ENCODE data around the gene ADARB1.
A peak's percentile ranks its signal among the peaks of the same experiment; 100 is the strongest.

ADARB1 gene

DNA sequence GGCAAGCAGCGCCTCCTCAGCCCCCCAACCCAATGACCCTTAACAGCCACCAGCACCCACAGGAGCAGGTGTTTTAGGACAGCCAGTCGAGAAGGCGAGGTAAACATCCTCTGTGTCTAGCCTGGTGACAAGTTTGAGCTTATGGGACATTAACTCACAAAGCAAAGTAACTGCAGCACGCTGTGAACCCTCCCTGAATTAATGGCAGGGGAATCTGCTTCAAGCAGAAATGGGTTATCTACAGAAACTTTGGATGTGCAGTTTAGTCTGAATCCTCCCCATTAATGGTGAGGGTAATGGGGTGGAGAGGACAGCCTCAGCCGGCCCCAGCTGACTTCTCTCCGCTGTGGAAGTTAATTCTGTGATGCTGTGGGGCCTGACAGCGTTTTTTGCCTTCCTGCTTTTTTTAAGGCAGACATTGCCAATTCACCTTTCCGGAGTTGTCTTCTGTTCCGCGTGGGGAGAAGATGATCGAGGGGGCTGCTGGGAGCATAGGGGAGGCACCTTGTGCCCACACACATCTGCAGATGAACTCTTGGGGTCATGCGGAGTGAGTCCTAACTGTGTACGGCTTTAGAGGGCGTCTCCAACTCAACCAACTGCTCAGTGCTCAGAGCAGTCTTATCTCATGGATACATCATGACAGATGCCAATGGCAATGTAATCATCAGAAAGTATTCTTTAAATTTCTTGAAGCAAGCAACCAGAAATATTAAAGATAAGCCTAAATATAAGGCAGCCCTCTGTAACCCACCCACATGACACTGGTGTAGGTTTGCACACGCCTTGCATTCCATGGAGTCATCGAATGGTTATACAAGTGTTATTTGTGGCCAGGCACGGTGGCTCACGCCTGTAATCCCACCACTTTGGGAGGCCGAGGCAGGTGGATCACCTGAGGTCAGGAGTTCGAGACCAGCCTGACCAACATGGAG is 172.3 kb downstream of the ADARB1 start:
- Histone ChIP-seq H3K27ac (ENCODE audit: extremely low read depth, low read depth, low read length) (no peak overlapping the region), H3K9me3 (ENCODE audit: control insufficient read depth, insufficient read depth, low read depth, low read length) (no peaks in the 10 kb centered on the region), H3K4me3 (ENCODE audit: low read depth, low read length) (no peak overlapping the region), H3K36me3 (ENCODE audit: control insufficient read depth in 2 of 2, insufficient read depth in 1 of 2, low read length in 2 of 2) (no peaks in the 10 kb centered on the region), H3K4me1 (ENCODE audit: control insufficient read depth, insufficient read depth, low read length) (no peaks in the 10 kb centered on the region)
- TF ChIP-seq HOXC10 (CRISPR knock-in tag; IDR thresholded peaks at IDR 0.05) (no peak), ZFHX2 (tag by site-specific recombination; conservative IDR thresholded peaks at IDR 0.05) (no peak), ZNF350 (tag by site-specific recombination; IDR thresholded peaks at IDR 0.05) (no peak), ZNF24 (tag by site-specific recombination; IDR thresholded peaks at IDR 0.05) (no peak), ZNF223 (tag by site-specific recombination; IDR thresholded peaks at IDR 0.05) (no peak), ZBTB8A (tag by site-specific recombination; IDR thresholded peaks at IDR 0.05) (no peak), ZNF175 (tag by site-specific recombination; IDR thresholded peaks at IDR 0.05) (no peak), ZNF324 (tag by site-specific recombination; IDR thresholded peaks at IDR 0.05) (no peak), ZNF335 (tag by site-specific recombination; conservative IDR thresholded peaks at IDR 0.05) (no peak), ZNF791 (tag by site-specific recombination; IDR thresholded peaks at IDR 0.05) (no peak), ZNF670 (tag by site-specific recombination; IDR thresholded peaks at IDR 0.05; ENCODE audit: low read depth) (no peak)
- TF ChIP-seq, protein P1, sequence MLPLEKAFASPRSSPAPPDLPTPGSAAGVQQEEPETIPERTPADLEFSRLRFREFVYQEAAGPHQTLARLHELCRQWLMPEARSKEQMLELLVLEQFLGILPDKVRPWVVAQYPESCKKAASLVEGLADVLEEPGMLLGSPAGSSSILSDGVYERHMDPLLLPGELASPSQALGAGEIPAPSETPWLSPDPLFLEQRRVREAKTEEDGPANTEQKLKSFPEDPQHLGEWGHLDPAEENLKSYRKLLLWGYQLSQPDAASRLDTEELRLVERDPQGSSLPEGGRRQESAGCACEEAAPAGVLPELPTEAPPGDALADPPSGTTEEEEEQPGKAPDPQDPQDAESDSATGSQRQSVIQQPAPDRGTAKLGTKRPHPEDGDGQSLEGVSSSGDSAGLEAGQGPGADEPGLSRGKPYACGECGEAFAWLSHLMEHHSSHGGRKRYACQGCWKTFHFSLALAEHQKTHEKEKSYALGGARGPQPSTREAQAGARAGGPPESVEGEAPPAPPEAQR (tag by site-specific recombination; IDR thresholded peaks at IDR 0.05), result no peak
- TF ChIP-seq, protein P2, sequence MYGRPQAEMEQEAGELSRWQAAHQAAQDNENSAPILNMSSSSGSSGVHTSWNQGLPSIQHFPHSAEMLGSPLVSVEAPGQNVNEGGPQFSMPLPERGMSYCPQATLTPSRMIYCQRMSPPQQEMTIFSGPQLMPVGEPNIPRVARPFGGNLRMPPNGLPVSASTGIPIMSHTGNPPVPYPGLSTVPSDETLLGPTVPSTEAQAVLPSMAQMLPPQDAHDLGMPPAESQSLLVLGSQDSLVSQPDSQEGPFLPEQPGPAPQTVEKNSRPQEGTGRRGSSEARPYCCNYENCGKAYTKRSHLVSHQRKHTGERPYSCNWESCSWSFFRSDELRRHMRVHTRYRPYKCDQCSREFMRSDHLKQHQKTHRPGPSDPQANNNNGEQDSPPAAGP (tag by site-specific recombination; IDR thresholded peaks at IDR 0.05), result no peak
- ChIA-PET POLR2A (no interaction called here), CTCF (interaction anchor here (2.0 kb wide), 1 partner anchor 109 kb away, joined by 11 read pairs; no protein-coding TSS in a partner anchor)

DNA sequence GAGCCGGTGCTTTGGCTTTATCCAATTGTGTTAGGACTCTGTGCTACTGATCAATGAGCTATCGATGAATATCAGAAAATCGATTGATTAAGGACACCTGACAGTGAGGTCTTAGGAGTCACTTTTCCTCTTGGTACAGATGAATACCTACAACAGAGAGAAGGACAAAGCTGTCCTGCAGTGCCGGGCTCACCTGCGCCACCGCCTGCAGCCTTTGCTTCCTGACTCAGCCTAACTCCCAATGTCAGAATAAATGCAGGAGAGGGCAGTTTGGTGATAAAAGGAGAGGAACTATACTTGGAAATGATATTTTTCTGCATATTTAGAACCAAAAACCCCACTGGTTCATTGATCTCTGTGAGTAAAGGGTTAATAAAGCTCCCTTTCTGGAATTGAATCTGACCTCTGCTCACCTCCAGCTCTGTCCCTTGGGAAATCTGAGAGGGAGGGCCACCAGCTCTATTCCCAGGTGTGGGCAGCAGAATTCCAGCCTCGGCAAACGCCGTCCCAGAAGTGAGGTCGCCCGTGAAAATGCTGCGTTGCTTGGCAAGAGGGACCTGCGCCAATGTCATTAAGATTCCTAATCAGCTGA is 174.0 kb downstream of the ADARB1 start:
- TF ChIP-seq, protein P3, sequence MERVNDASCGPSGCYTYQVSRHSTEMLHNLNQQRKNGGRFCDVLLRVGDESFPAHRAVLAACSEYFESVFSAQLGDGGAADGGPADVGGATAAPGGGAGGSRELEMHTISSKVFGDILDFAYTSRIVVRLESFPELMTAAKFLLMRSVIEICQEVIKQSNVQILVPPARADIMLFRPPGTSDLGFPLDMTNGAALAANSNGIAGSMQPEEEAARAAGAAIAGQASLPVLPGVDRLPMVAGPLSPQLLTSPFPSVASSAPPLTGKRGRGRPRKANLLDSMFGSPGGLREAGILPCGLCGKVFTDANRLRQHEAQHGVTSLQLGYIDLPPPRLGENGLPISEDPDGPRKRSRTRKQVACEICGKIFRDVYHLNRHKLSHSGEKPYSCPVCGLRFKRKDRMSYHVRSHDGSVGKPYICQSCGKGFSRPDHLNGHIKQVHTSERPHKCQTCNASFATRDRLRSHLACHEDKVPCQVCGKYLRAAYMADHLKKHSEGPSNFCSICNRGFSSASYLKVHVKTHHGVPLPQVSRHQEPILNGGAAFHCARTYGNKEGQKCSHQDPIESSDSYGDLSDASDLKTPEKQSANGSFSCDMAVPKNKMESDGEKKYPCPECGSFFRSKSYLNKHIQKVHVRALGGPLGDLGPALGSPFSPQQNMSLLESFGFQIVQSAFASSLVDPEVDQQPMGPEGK (tag by site-specific recombination; IDR thresholded peaks at IDR 0.05), result 0 out of 2 replicates have a peak, but pooled peaks have one; percentile 18
- TF ChIP-seq KLF16 (tag by site-specific recombination; IDR thresholded peaks at IDR 0.05), result no peak
- no peak for TF ChIP-seq SP7 (tag by site-specific recombination; IDR thresholded peaks at IDR 0.05)
- TF ChIP-seq ZBTB17 (tag by site-specific recombination; IDR thresholded peaks at IDR 0.05), result peak; percentile 22; the same call in 1 of the 2 replicates
- TF ChIP-seq TRIM28 (IDR thresholded peaks at IDR 0.05; ENCODE audit: borderline replicate concordance, low read length), result 0 out of 2 replicates have a peak, but pooled peaks have one; percentile 48
- no peak for TF ChIP-seq ZNF585B (tag by site-specific recombination; IDR thresholded peaks at IDR 0.05)
- Histone ChIP-seq H3K36me3 (ENCODE audit: control insufficient read depth in 2 of 2, insufficient read depth in 1 of 2, low read length in 2 of 2) (no peaks in the 10 kb centered on the region), H3K4me3 (ENCODE audit: low read depth, low read length) (no peak overlapping the region), H3K9me3 (ENCODE audit: control insufficient read depth, insufficient read depth, low read depth, low read length) (no peaks in the 10 kb centered on the region), H3K27ac (ENCODE audit: extremely low read depth, low read depth, low read length) (no peak overlapping the region), H3K4me1 (ENCODE audit: control insufficient read depth, insufficient read depth, low read length) (no peaks in the 10 kb centered on the region)
- ChIA-PET POLR2A (interaction anchor here (0.7 kb wide), 1 partner anchor 9 kb away, joined by 3 read pairs; no protein-coding TSS in a partner anchor), CTCF (interaction anchor here (0.8 to 2.0 kb wide), 2 partner anchors 111 to 533 kb away, joined by 4 to 11 read pairs; no protein-coding TSS in a partner anchor)
